GM12878 (cell line): ENCODE measurements around the gene VASH2. TPM values are rescaled to one million over a fixed set of nuclear protein-coding genes. Genes with fewer than 3 reads are reported as not detected.

ENCODE experiments used
- BCL11A ChIP-seq: IDR thresholded peaks from 2 replicates; pipeline ENCODE4 v1.6.1; 2011; ENCODE audit warnings: low read depth, low read length
- CREB1 ChIP-seq: IDR thresholded peaks from 2 replicates; pipeline ENCODE4 v1.6.1; 2012; ENCODE audit warnings: low read depth, mild to moderate bottlenecking, inconsistent platforms
- CREM ChIP-seq: IDR thresholded peaks from 2 replicates; pipeline ENCODE4 v1.6.1; 2014; ENCODE audit warnings: antibody characterized with exemption, low read depth
- DPF2 ChIP-seq: fragments of 450-650 bp; IDR thresholded peaks from 2 replicates; pipeline ENCODE4 v1.6.1; 2017; ENCODE audit warnings: mild to moderate bottlenecking
- EED ChIP-seq: sonication (generic); IDR thresholded peaks from 2 replicates; pipeline ENCODE4 v1.6.1; 2016; ENCODE audit warnings: antibody characterized with exemption, low read depth
- HDAC6 ChIP-seq: fragments of 200-600 bp; sonication (generic); IDR thresholded peaks from one replicate; pipeline ENCODE4 v1.8.0; 2017; ENCODE audit warnings: antibody characterized with exemption; ENCODE audit not compliant: unreplicated experiment
- POLR2A ChIP-seq: IDR thresholded peaks from 2 replicates; pipeline ENCODE4 v1.6.1; 2011; ENCODE audit warnings: low read depth, mild to moderate bottlenecking, low read length
- RELA ChIP-seq: fragments of 450-650 bp; IDR thresholded peaks from 2 replicates; pipeline ENCODE4 v1.8.0; 2014; ENCODE audit warnings: borderline replicate concordance; ENCODE audit not compliant: partially characterized antibody
- SMC3 ChIP-seq: IDR thresholded peaks from 2 replicates; pipeline ENCODE4 v1.6.1; 2011; ENCODE audit warnings: low read length, improper control_type of control experiment, borderline replicate concordance
- STAT3 ChIP-seq: IDR thresholded peaks from 2 replicates; pipeline ENCODE4 v1.6.1; 2011; ENCODE audit warnings: low read depth, low read length, improper control_type of control experiment
- TARDBP ChIP-seq: IDR thresholded peaks from 2 replicates; pipeline ENCODE4 v1.6.1; 2016; ENCODE audit warnings: borderline replicate concordance
- TBL1XR1 ChIP-seq: IDR thresholded peaks from 2 replicates; pipeline ENCODE4 v1.6.1; 2012; ENCODE audit warnings: low read depth, low read length, improper control_type of control experiment
- ZBTB11 ChIP-seq: fragments of 450-650 bp; formaldehyde crosslinking; IDR thresholded peaks from 2 replicates; pipeline ENCODE4 v1.5.0; 2022; ENCODE audit warnings: mild to moderate bottlenecking, missing genetic modification characterization
- ZBTB4 ChIP-seq: fragments of 450-650 bp; formaldehyde crosslinking; IDR thresholded peaks from 2 replicates; pipeline ENCODE4 v1.4.0; 2022; ENCODE audit warnings: mild to moderate bottlenecking, moderate library complexity
- polyA plus RNA-seq, 11 experiments: library from polyadenylated mRNA; depleted of rRNA in 4 of 11; unstranded in 6 of 11; stranded (reverse) in 5 of 11; fragments of >200 nt; fragmentation: Nextera tagmentation in 4 of 11; fragmentation: Illumina TruSeq in 1 of 11; extraction: Ambion mirVana in 4 of 11; extraction: Trizol in 1 of 11; gene quantifications; 1 replicate in 1 of 11; 2 replicates in 10 of 11; pipeline versions ENCODE4 v1.2.1 to v1.2.3, GENCODE V29; 2011 to 2016; ENCODE audit warnings: inconsistent platforms in 2 of 11, missing spikeins in 2 of 11, low read depth in 1 of 11
- total RNA-seq, 4 experiments: library from RNA; depleted of rRNA in 3 of 4; stranded (reverse); fragments of >200 nt in 3 of 4; fragmentation: Illumina TruSeq in 1 of 4; extraction: Trizol in 1 of 4; gene quantifications; 2 replicates each; pipeline versions ENCODE4 v1.2.1 to v1.2.3, GENCODE V29; 2013 to 2021

VASH2 gene
- total and polyA plus RNA-seq, 10 of the 15 experiments (the other 5 are each of a cell fraction or from before 2014, with no cell fraction given), result 5.4 to 29.7 (median 21.7) TPM

DNA sequence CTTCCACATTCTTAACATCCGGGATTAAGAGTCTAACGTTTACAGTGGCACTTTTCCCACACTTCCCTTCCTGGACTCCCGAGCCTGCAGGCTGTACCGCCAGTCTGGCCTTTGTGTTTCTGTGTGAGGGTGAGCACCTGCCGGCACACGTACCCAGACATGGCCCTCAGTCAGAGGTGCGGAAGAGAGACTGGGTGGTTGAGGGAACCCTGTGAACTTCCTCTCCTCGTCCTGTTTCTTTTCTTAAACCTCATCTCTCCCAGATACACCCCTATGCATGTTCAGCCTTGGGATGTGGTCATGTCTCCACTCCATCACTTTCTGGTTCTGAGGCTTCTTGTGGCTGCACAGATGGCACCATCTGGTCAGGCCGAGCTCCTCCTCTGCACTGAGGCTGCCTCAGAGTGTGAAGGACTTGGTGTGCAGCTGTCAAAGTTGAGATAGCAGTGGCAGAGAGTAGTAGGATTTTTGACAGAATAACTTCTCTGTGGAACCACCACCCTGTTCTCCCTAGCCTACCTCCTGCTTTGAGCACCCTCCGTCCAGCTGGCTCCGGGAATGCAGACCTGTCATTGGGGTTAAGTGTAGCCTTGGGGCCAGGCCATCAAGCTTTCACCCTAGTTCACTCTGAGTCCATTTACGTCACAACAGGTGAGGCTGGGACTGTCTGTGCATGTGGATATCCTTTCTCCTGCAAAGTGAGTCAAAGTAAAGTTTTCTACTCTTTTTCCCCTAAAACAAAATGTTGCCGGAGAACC is 31.4 kb downstream of the VASH2 start (continued):
- TF ChIP-seq ZBTB4 (CRISPR knock-in tag), result no peak
- 0 out of 2 replicates have a peak, but pooled peaks have one; percentile 47 for TF ChIP-seq CREB1
- no peak for TF ChIP-seq RELA
- peak; percentile 65 for TF ChIP-seq POLR2A
- TF ChIP-seq ZBTB11 (CRISPR knock-in tag), result no peak
- no peak for TF ChIP-seq DPF2
- peak; percentile 57; the same call in 1 of the 2 replicates for TF ChIP-seq CREM
- no peak for TF ChIP-seq HDAC6
- TF ChIP-seq SMC3, result peak; percentile 9; the same call in 1 of the 2 replicates
- TF ChIP-seq STAT3, result no peak
- peak; percentile 39; the same call in 1 of the 2 replicates for TF ChIP-seq BCL11A
- peak; percentile 89 for TF ChIP-seq EED
- no peak for TF ChIP-seq TARDBP
- peak; percentile 75 for TF ChIP-seq TBL1XR1
